ENCODE measurements around the gene METRN.

METRN gene

GRCh38 chr16:667780-668518 is 47.0 kb upstream of the METRN start, which contains the start of gene RHOT2 (continued):
- peak; percentile 31; the same call in 1 of the 2 replicates for TF ChIP-seq ELK4 (IDR thresholded peaks at IDR 0.05; ENCODE audit: borderline replicate concordance, low read depth, low read length)
- peak; percentile 86; the same call in 1 of the 2 replicates for TF ChIP-seq ZNF184 (tag by site-specific recombination; IDR thresholded peaks at IDR 0.05)
- peak; percentile 75 for TF ChIP-seq ZFHX2 (tag by site-specific recombination; conservative IDR thresholded peaks at IDR 0.05)
- TF ChIP-seq ZNF692 (tag by site-specific recombination; IDR thresholded peaks at IDR 0.05): peak; percentile 42; the same call in 1 of the 2 replicates
- TF ChIP-seq ZNF677 (tag by site-specific recombination; IDR thresholded peaks at IDR 0.05): no peak
- peak; percentile 56; the same call in 1 of the 2 replicates for TF ChIP-seq CTCF (tag by site-specific recombination; IDR thresholded peaks at IDR 0.05)
- TF ChIP-seq ZBTB44 (tag by site-specific recombination; IDR thresholded peaks at IDR 0.05): peak; percentile 77
- TF ChIP-seq PRDM10 (tag by site-specific recombination; IDR thresholded peaks at IDR 0.05): no peak
- no peak for TF ChIP-seq ZSCAN5A (tag by site-specific recombination; IDR thresholded peaks at IDR 0.05)
- 0 out of 2 replicates have a peak, but pooled peaks have one; percentile 22 for TF ChIP-seq ZNF518A (tag by site-specific recombination; conservative IDR thresholded peaks at IDR 0.05; ENCODE audit: low read depth)
- TF ChIP-seq ZNF791 (tag by site-specific recombination; IDR thresholded peaks at IDR 0.05): no peak
- 0 out of 2 replicates have a peak, but pooled peaks have one; percentile 29 for TF ChIP-seq IKZF3 (tag by site-specific recombination; IDR thresholded peaks at IDR 0.05)
- TF ChIP-seq ZNF10 (tag by site-specific recombination; IDR thresholded peaks at IDR 0.05): 0 out of 2 replicates have a peak, but pooled peaks have one; percentile 8
- peak; percentile 79 for TF ChIP-seq KLF10 (tag by site-specific recombination; IDR thresholded peaks at IDR 0.05)
- peak; percentile 37; the same call in 1 of the 2 replicates for TF ChIP-seq KLF9 (tag by site-specific recombination; IDR thresholded peaks at IDR 0.05; ENCODE audit: low read depth)
- TF ChIP-seq KLF1 (tag by site-specific recombination; IDR thresholded peaks at IDR 0.05): 0 out of 2 replicates have a peak, but pooled peaks have one; percentile 14
- TF ChIP-seq ZBTB7A (tag by site-specific recombination; IDR thresholded peaks at IDR 0.05; ENCODE audit: low read depth): peak; percentile 95
- peak; percentile 45; the same call in 1 of the 2 replicates for TF ChIP-seq SP3 (tag by site-specific recombination; IDR thresholded peaks at IDR 0.05)
- peak; percentile 99 for TF ChIP-seq ZNF660 (tag by site-specific recombination; IDR thresholded peaks at IDR 0.05)
- 0 out of 2 replicates have a peak, but pooled peaks have one; percentile 39 for TF ChIP-seq GLIS1 (tag by site-specific recombination; IDR thresholded peaks at IDR 0.05)
- TF ChIP-seq KLF8 (tag by site-specific recombination; IDR thresholded peaks at IDR 0.05): peak; percentile 36; the same call in 1 of the 2 replicates

Measured in HEK293 (cell line).